GM23248 (cell line): ENCODE measurements around the gene SLC35F3. TPM values are rescaled to one million over a fixed set of nuclear protein-coding genes. Genes with fewer than 3 reads are reported as not detected.
A peak's percentile ranks its signal among the peaks of the same experiment; 100 is the strongest.

ENCODE experiments used
- DNase-seq: peaks from one replicate; pipeline ENCODE4 v3.0.0-alpha.2; 2015
- H2AFZ ChIP-seq: fragments of 200-600 bp; sonication (generic); 2 replicates; pipeline ENCODE4 v1.6.1; 2016; ENCODE audit warnings: antibody characterized with exemption
- H3F3A ChIP-seq: fragments of 200-600 bp; sonication (generic); 2 replicates; pipeline ENCODE4 v1.6.1; 2016; ENCODE audit warnings: mild to moderate bottlenecking, antibody characterized with exemption, mixed run types; ENCODE audit not compliant: insufficient read depth
- H3K27ac ChIP-seq: fragments of 200-600 bp; sonication (generic); 2 replicates; pipeline ENCODE4 v1.5.1; 2016; ENCODE audit warnings: mild to moderate bottlenecking
- H3K27me3 ChIP-seq: fragments of 200-600 bp; sonication (generic); replicated peaks from 2 replicates; pipeline ENCODE4 v1.6.1; 2016; ENCODE audit warnings: mild to moderate bottlenecking; ENCODE audit not compliant: insufficient read depth
- H3K36me3 ChIP-seq: fragments of 200-600 bp; sonication (generic); 2 replicates; pipeline ENCODE4 v1.6.1; 2016; ENCODE audit warnings: low read depth, mild to moderate bottlenecking
- H3K4me1 ChIP-seq: fragments of 200-600 bp; sonication (generic); 2 replicates; pipeline ENCODE4 v1.6.1; 2016; ENCODE audit warnings: mild to moderate bottlenecking; ENCODE audit not compliant: insufficient read depth
- H3K4me2 ChIP-seq: fragments of 200-600 bp; sonication (generic); one replicate; pipeline ENCODE4 v1.6.1; 2016; ENCODE audit warnings: mild to moderate bottlenecking; ENCODE audit not compliant: unreplicated experiment
- H3K4me3 ChIP-seq: fragments of 200-600 bp; sonication (generic); 2 replicates; pipeline ENCODE4 v1.5.1; 2016; ENCODE audit warnings: mild to moderate bottlenecking
- H3K79me2 ChIP-seq: fragments of 200-600 bp; sonication (generic); 2 replicates; pipeline ENCODE4 v1.6.1; 2016; ENCODE audit warnings: mild to moderate bottlenecking; ENCODE audit not compliant: insufficient read depth
- H3K9ac ChIP-seq: fragments of 200-600 bp; sonication (generic); 2 replicates; pipeline ENCODE4 v1.6.1; 2016; ENCODE audit warnings: mild to moderate bottlenecking
- H3K9me2 ChIP-seq: fragments of 200-600 bp; sonication (generic); 2 replicates; pipeline ENCODE4 v1.6.1; 2016; ENCODE audit warnings: mixed run types, mild to moderate bottlenecking, moderate library complexity; ENCODE audit not compliant: insufficient read depth
- H3K9me3 ChIP-seq: fragments of 200-600 bp; sonication (generic); one replicate; pipeline ENCODE4 v1.6.1; 2017; ENCODE audit warnings: low read depth
- H4K20me1 ChIP-seq: fragments of 200-600 bp; sonication (generic); 2 replicates; pipeline ENCODE4 v1.6.0; 2016; ENCODE audit not compliant: insufficient read depth
- EZH2 ChIP-seq: fragments of 200-600 bp; sonication (generic); IDR thresholded peaks from 2 replicates; pipeline ENCODE4 v1.6.1; 2018; ENCODE audit warnings: antibody characterized with exemption, mild to moderate bottlenecking; ENCODE audit not compliant: insufficient read depth, poor library complexity, severe bottlenecking
- EZH2phosphoT487 ChIP-seq: fragments of 200-600 bp; sonication (generic); IDR thresholded peaks from 2 replicates; pipeline ENCODE4 v1.6.1; 2018; ENCODE audit warnings: antibody characterized with exemption, moderate library complexity, mild to moderate bottlenecking, low read depth; ENCODE audit not compliant: insufficient read depth
- WGBS, 2 experiments: methylation state at CpG; one replicate each; pipeline ENCODE4 v1.1.6; 2015 to 2017; ENCODE audit warnings: low lambda C conversion rate in 2 of 2, low coverage in 1 of 2; ENCODE audit errors: missing lambda C conversion rate in 2 of 2; 5-methylcytosine and 5-hydroxymethylcytosine counted together
- in situ Hi-C: fragments of 300-500 bp; cut with MboI; formaldehyde crosslinking; loops from 2 replicates; pipeline ENCODE4 v1.15.0; 2020
- polyA plus RNA-seq: library from polyadenylated mRNA; unstranded; fragments of >200 nt; fragmentation: Nextera tagmentation; extraction: Ambion mirVana; gene quantifications from 2 replicates; pipeline ENCODE4 v1.2.1, GENCODE V29; 2016
- total RNA-seq: library from RNA; depleted of rRNA; stranded (reverse); fragments of >200 nt; shearing (Covaris generic); gene quantifications from 2 replicates; pipeline ENCODE4 v1.2.3, GENCODE V29; 2014

The SLC35F3 gene
- total and polyA plus RNA-seq, 2 experiments from 2014 or later: 0.43 to 1.3 TPM

GRCh38 chr1:234111458-234112142 lies 207.1 kb downstream of the SLC35F3 start:
- no peak overlapping the region for H3K9ac ChIP-seq
- H3K4me1 ChIP-seq: no peaks in the 10 kb centered on the region; the same call in 1 of the 2 replicates
- H3K79me2 ChIP-seq: no peaks in the 10 kb centered on the region
- no peaks in the 10 kb centered on the region for H3K9me2 ChIP-seq
- 0 out of 2 replicates have a peak, but pooled peaks cover 6% of the 10 kb centered on the region for H3K27me3 ChIP-seq
- no peaks in the 10 kb centered on the region for H3K9me3 ChIP-seq
- in situ Hi-C loops: loop anchor here (25.0 kb wide), 1 partner anchor 1001 kb away; no protein-coding TSS in a partner anchor
- no peaks in the 10 kb centered on the region for H3K36me3 ChIP-seq
- no peaks in the 10 kb centered on the region for H4K20me1 ChIP-seq
- no peaks in the 10 kb centered on the region for H3F3A ChIP-seq
- DNase-seq: peak; percentile 30
- no peak overlapping the region for H3K4me2 ChIP-seq
- WGBS, 2 experiments: 36 to 42% methylated on average over 17 of the region's 17 CpGs
- no peak overlapping the region for H3K27ac ChIP-seq
- TF ChIP-seq EZH2phosphoT487 (no peak), EZH2 (no peak)
- H2AFZ ChIP-seq: no peak overlapping the region
- no peak overlapping the region for H3K4me3 ChIP-seq

GRCh38 chr1:234114648-234115307 lies 210.3 kb downstream of the SLC35F3 start:
- Histone ChIP-seq H3K9ac (peak overlapping the region; percentile 6; the same call in 1 of the 2 replicates), H3K27me3 (0 out of 2 replicates have a peak, but pooled peaks cover 6% of the 10 kb centered on the region), H3F3A (no peaks in the 10 kb centered on the region), H4K20me1 (no peaks in the 10 kb centered on the region), H3K4me1 (no peaks in the 10 kb centered on the region), H3K27ac (no peak overlapping the region), H3K9me3 (no peaks in the 10 kb centered on the region), H3K4me3 (peak overlapping the region; percentile 63), H3K9me2 (no peaks in the 10 kb centered on the region), H3K36me3 (no peaks in the 10 kb centered on the region), H3K79me2 (no peaks in the 10 kb centered on the region), H3K4me2 (peak overlapping the region; percentile 79), H2AFZ (peak overlapping the region; percentile 85)
- peak; percentile 78 for DNase-seq
- in situ Hi-C loops: loop anchor here (25.0 kb wide), 1 partner anchor 998 kb away; no protein-coding TSS in a partner anchor
- TF ChIP-seq EZH2: no peak
- no peak for TF ChIP-seq EZH2phosphoT487
- WGBS, 2 experiments: 11 to 13% methylated on average over 11 of the region's 11 CpGs

- no peak for DNase-seq
- Histone ChIP-seq H3K9ac (no peak overlapping the region), H3K4me2 (no peak overlapping the region), H3K9me3 (no peaks in the 10 kb centered on the region), H3K36me3 (no peaks in the 10 kb centered on the region), H3K4me3 (no peak overlapping the region), H4K20me1 (no peaks in the 10 kb centered on the region), H2AFZ (no peak overlapping the region), H3K4me1 (no peaks in the 10 kb centered on the region), H3K79me2 (no peaks in the 10 kb centered on the region), H3K9me2 (no peaks in the 10 kb centered on the region), H3K27ac (no peak overlapping the region), H3F3A (no peaks in the 10 kb centered on the region), H3K27me3 (0 out of 2 replicates have a peak, but pooled peaks cover 6% of the 10 kb centered on the region)
- in situ Hi-C loops: loop anchor here (25.0 kb wide), 1 partner anchor 993 kb away; no protein-coding TSS in a partner anchor
- TF ChIP-seq EZH2: no peak
- no peak for TF ChIP-seq EZH2phosphoT487
These were observed 214.4 kb downstream of the SLC35F3 start for GRCh38 chr1:234118911-234119310.

- no peak overlapping the region for H2AFZ ChIP-seq
- H3K79me2 ChIP-seq: no peaks in the 10 kb centered on the region
- H3K27me3 ChIP-seq: 0 out of 2 replicates have a peak, but pooled peaks cover 6% of the 10 kb centered on the region
- no peak overlapping the region for H3K4me3 ChIP-seq
- in situ Hi-C loops: loop anchor here (25.0 kb wide), 1 partner anchor 993 kb away; no protein-coding TSS in a partner anchor
- H3F3A ChIP-seq: no peaks in the 10 kb centered on the region
- H3K36me3 ChIP-seq: no peaks in the 10 kb centered on the region
- no peaks in the 10 kb centered on the region for H3K9me3 ChIP-seq
- no peaks in the 10 kb centered on the region for H3K4me1 ChIP-seq
- H3K27ac ChIP-seq: no peak overlapping the region
- H3K9me2 ChIP-seq: no peaks in the 10 kb centered on the region
- WGBS, 2 experiments: 51 to 61% methylated on average over 5 of the region's 5 CpGs
- no peak overlapping the region for H3K9ac ChIP-seq
- TF ChIP-seq EZH2: no peak
- TF ChIP-seq EZH2phosphoT487: no peak
- no peak overlapping the region for H3K4me2 ChIP-seq
- no peak for DNase-seq
- no peaks in the 10 kb centered on the region for H4K20me1 ChIP-seq
These were observed 215.0 kb downstream of the SLC35F3 start for GRCh38 chr1:234119431-234119830.
